ENCODE data around the gene IQCM.

- no peak for TF ChIP-seq SP1 (IDR thresholded peaks at IDR 0.05)
- no peak for TF ChIP-seq FOXK2 (IDR thresholded peaks at IDR 0.05)
- no peak for TF ChIP-seq PKNOX1 (IDR thresholded peaks at IDR 0.05)
- TF ChIP-seq ZNF384 (IDR thresholded peaks at IDR 0.05) = no peak
- no peak for TF ChIP-seq CTBP1 (IDR thresholded peaks at IDR 0.05; ENCODE audit: borderline replicate concordance)
Measured at GRCh38 chr4:149328161-149328560, 487.5 kb downstream of the IQCM start.
